NCI-H2227 (cell line): ENCODE results near the gene CCSER1.

Experiments used
- DNase-seq: peaks from one replicate; lab custom pipeline; 2025; ENCODE audit not compliant: unreplicated experiment; lab: John Stamatoyannopoulos, UW

CCSER1 gene

GRCh38 chr4:90127706-90128345 is 632 bp downstream of the CCSER1 start:
- DNase-seq: peak; percentile 79

GRCh38 chr4:90128961-90129495 is 1.8 kb downstream of the CCSER1 start:
- no peak for DNase-seq

GRCh38 chr4:90130076-90130475 is 2.9 kb downstream of the CCSER1 start:
- no peak for DNase-seq

- no peak for DNase-seq
These were observed 10.4 kb downstream of the CCSER1 start for GRCh38 chr4:90137555-90137954.

- DNase-seq: no peak
These were observed 14.9 kb downstream of the CCSER1 start for GRCh38 chr4:90142081-90142480.

- no peak for DNase-seq
These were observed 18.1 kb downstream of the CCSER1 start for GRCh38 chr4:90145319-90145718.

- no peak for DNase-seq
These were observed 19.1 kb downstream of the CCSER1 start for GRCh38 chr4:90146306-90146705.

- DNase-seq: no peak
These were observed 21.5 kb downstream of the CCSER1 start for GRCh38 chr4:90148574-90149148.

- DNase-seq: no peak
These were observed 24.8 kb downstream of the CCSER1 start for GRCh38 chr4:90152024-90152423.

GRCh38 chr4:90159193-90159592 is 32.0 kb downstream of the CCSER1 start:
- DNase-seq: no peak

GRCh38 chr4:90160044-90160443 is 32.9 kb downstream of the CCSER1 start:
- DNase-seq: no peak

GRCh38 chr4:90162566-90162965 is 35.4 kb downstream of the CCSER1 start:
- no peak for DNase-seq

- no peak for DNase-seq
These were observed 36.7 kb downstream of the CCSER1 start for GRCh38 chr4:90163872-90164271.

GRCh38 chr4:90165883-90166282 is 38.7 kb downstream of the CCSER1 start:
- no peak for DNase-seq

GRCh38 chr4:90171491-90171890 is 44.3 kb downstream of the CCSER1 start:
- no peak for DNase-seq

GRCh38 chr4:90174621-90175023 is 47.4 kb downstream of the CCSER1 start:
- no peak for DNase-seq

- DNase-seq: no peak
These were observed 54.5 kb downstream of the CCSER1 start for GRCh38 chr4:90181644-90182043.

- no peak for DNase-seq
These were observed 56.1 kb downstream of the CCSER1 start for GRCh38 chr4:90183254-90183653.

- no peak for DNase-seq
These were observed 57.4 kb downstream of the CCSER1 start for GRCh38 chr4:90184560-90184959.

- DNase-seq: no peak
These were observed 58.2 kb downstream of the CCSER1 start for GRCh38 chr4:90185416-90185815.

GRCh38 chr4:90186229-90186628 is 59.0 kb downstream of the CCSER1 start:
- no peak for DNase-seq

GRCh38 chr4:90187148-90187884 is 60.1 kb downstream of the CCSER1 start:
- DNase-seq: no peak
